Activated T-cell treated with anti-CD3 and anti-CD28 coated beads for 48 hours (primary cell): Measurements from ENCODE around the gene FZD10.

Experiments used
- DNase-seq: peaks from one replicate; pipeline ENCODE4 v3.0.0-alpha.2; 2020; ENCODE audit warnings: low read depth

FZD10 gene

DNA sequence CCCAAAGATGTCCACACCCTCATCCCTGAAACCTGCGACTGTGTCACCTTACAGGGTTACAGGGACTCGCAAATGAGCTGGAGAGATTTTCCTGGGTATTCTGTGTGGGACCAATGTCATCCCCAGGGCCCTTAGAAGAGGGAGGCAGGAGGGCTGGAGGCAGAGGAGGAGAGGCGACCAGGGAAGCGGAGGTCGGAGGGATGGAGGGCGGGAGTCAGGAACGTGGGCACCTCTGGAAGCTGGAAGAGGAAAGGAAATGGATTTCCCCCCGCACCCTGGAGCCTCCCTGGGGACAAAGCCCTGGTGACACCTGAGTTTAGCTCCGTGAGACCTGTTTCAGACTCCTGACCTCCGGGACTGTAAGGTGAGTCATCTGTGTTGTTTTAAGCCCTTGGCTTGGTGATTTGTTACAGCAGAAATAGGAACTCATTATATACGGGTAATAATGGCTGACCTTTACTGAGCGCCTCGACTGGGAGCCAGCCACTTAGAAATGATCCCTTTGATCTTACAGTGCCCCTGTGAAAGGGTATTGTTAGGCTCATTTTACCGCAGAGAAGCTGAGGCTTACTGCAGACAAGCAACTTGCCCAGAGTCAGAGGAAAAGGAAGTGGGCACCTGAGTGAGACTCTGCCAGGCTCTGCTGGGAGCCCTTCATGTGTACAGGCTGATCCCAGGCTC, 29.3 kb upstream of the FZD10 start:
- DNase-seq: no peak

DNA sequence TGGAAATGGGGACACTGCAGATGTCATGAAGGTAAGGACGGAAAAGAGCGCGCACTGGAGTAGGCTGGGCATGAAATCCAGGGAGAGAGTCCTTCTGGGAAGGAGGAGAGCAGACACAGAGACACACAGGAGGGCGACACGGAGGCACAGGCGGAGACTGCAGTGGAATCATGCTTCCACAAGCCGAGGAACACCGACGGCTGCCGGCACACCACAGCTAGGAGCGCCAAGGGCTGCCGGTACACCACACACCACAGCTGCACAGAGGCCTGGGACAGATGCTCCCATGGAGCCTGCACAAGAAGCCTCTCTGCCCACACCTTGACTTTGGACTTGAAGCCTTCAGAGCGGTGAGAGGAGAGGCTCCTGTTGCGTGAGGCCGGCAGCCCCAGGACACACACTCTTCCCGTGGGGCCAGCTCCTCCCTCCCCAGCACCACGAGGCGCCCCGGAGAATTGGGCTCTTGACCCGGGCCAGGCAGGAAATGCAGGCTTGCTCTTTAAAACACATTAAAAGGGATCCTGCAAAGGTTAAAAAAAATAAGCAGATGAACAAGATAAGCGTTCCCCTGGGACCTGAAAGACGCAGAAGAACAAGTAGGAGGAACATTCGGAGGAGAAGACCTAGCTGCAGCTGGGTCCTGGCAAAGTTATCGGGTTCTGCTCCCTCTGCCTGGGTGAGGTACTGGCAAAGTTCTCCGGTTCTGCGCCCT, 28.3 kb upstream of the FZD10 start:
- no peak for DNase-seq

DNA sequence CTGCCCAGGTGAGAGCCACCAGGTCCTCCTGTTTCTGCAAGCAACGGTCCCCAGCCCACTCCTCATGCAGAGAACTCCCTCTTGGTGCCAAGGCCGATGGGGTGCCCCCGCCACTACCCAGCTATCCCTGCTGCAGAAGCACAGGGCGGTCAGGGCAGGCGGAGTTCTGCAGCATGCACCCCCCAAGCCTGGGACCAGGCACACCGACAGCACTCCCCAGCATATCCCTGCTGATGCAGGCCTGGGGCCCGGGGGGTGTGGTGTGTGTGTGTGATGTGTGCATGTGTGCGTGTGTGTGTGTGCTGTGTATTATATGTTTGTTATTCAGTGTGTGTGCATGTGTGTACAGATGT, 27.7 kb upstream of the FZD10 start:
- DNase-seq: no peak

DNA sequence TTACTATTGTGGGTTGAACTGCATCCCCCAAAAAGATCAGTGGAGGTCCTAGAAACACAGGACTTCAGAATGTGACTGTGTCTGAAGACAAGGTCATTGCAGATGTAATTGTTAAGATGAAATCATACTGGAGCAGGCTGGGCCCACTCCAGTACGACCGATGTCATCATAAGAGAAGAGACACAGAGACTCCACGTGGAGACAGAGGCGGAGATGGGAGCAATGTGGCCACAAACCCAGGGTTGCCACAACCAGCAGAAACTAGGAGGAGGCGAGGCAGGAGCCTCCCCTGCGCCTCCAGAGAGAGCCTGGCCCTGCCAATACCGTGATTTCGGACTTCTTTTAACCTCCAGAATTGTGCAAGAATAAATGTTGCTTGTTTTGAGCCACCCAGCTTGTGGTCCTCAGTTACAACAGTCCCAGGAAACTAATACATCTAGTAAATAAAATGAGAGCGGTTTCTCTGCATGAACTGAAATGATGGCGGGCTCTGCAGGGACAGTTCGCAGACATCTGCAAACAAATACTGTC, 25.7 kb upstream of the FZD10 start:
- DNase-seq: no peak

DNA sequence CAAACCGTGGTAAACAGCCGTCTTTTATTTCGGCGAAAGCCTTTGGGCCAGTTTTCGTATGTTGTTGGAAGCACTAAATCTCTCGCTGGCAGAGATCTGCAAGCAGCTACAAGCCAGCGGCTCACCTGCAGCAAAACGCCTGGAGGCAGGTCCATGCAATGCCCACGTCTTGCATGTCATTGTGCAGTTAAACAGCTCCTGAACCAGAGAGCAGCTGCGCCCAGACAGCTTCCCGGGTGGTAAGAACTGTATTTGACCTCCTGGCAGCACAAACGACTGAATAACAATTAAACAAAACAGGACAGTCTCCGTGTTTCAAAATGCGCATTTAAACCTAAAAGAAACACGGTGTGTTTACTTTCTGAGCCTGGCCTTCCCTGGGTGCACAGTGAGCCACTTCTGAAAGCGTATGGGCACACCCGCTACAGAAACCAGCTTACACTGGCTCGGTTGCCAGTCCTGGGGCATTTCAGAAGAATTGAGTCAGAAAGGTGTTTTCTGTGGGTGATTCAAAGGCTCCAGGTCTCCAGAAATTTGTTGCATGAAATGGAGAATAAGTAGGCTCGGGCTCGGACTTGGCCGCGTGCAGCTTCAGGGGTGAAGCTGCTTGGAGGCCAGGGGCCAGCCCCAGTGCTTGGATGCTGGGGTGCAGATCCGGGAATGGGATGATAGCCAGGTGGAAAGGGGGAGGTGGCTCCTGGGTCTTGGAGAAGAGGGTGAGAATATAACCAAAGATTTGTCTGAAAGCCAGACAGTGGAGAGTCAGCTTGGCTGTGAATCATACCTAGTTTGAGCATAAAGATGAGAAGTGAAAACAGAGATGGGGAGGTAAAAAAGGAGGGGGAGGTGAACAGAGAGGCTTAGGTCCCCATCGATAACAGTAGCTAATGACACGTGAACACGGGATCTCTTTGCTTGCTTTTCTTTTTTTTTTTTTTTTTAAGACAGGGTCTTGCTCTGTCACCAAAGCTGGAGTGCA, 24.9 kb upstream of the FZD10 start:
- no peak for DNase-seq

DNA sequence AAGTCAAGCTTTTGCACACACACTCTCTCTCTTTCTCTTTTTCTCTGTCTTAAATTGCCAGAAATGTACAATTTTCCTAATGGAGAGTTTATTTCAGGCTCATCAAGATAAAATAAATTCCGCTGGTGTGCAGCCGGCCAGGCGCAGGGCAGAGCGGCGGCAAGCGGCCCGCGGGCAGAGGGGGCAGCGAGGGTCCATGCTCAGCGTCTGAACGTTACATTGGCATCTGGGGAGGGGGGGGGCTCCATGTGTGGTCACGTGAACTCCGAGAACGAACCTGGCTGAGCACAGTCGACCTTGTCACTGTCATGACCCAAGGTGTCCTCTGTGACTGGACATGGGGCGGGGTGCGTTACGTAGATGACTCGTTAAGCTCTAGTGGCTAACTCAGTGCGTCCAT, 23.8 kb upstream of the FZD10 start:
- DNase-seq: no peak

DNA sequence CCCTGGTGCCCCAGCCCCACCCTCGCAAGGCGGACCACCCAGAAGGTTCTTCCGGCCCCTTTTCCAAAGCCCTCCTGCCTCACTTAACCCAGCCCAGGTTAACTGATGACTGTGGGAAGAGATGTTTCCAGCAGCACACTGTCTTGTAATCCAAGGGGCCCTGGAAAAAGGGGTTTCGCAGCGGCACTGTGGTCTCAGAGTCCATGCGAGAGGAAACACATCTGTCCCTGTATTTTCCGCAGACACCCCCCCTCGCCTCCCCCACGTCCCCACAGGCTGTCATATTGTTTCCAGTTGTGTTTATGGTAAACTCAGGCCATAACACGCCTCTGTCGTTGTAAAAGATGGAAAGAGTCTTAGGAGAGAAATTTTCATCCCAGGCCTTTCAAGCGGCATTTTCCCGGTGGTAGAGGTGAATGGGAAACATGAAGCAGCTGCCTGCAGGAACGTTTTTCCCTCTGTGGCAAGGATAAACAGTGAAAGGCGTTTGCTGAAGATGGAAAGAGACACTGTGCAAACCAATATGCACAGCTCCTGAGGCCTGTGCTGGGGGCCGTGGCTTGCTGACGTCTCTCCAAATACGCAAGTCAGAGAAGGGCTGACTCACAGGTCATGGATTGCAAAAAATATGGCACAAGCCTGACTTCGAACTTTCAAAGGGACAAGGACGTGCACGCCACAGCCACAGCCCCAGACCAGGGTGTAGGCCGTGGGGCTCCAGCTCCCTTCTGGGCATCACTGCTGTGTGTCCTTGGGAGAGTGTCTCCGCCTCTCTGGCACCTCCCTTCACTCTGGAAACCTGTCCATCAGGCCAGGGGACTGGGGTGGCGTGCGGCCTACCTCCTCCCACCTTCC, 22.5 kb upstream of the FZD10 start:
- DNase-seq: no peak

DNA sequence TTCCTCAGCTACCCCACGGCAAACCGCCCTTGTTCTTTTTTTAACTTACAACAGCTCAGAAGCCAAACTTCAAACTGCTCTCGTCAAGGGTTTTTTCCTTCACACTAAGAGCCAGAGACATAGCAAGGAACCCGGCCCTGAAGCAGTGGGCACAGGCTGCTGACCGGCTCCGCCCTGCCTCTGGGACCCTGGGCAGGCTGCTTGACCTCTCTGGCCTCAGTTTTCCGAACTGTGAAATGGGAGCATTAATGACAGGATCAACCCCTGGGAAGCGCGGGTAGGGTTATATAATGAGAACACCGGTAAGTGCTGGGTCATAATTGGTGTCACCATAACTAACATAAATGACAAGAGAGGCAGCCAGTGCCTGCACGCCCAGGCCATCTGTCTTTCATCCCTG, 21.2 kb upstream of the FZD10 start:
- DNase-seq: no peak

DNA sequence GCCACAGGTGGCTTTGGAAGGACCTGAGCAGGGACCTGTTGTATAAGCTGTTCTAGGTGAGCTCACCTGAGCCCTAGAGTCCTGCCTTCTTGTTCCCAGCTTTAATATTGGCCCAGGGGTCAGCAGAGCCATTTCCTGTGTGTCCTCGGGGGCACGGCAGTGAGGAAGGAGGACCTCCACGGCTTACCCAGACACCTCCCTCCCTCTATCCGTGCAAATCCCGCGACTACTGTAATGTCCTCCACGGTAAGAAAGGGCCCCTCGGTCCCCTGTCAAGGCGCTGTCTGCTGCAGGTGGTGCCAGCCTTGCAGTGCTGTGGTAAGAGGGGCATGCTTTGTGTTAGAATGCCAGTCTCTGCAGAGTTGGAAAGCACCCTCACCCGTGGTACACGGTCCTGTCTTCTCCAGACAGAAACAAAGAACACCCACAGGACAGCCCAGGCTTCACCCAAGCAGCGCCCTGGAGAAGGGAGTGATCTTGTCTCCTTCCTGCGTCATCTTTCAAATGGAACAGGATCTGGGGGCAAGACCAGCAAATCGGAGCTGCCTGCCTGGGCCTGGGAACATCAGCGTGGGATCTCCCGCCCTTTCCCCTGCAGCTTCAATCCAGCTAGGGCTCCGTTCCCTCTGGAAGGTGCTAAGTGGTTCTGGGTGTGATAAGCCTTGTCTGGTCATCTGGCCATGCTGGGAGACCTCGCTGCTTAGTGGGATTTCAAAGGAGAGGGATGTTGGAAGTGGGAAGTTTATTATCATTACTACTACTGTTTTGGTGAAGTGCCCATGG, 20.2 kb upstream of the FZD10 start:
- DNase-seq: no peak

DNA sequence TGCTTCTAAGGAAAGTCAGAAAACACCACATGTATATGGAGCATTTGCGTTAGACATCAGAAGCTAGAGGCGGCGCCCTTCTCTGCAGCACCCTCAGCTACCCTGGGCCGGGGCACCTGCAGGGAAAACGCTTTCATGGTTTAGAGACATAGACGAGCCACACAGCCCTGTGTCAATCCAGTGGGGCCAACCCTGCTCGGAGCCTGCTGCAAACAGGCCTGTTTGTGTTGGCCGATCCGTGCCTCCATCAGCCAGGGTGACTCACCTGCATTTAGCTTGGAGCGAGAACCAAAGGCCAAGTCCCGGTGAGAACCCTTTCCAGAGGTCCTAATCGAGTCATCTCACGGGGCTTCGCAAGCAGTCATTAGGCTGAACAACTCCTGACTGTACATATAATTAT, 19.5 kb upstream of the FZD10 start:
- no peak for DNase-seq

DNA sequence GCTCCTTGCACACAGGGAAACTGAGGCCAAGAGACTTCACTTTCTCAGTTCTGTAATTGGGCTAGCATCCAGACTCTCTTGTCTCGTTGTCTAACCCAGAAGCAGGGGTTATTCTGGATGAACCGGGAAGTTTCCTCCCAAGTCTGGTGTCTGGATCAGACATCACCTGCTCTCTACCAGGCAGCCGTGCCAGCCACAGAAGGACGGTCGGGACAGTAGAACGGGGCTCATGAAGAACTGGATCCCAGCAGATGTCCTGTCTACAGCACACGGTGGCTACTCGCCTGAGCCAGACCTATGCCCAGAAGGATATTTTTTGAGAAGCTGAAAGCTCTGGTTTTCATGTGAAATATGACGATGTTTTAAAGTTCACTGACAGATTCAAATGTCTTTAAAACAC, 19.1 kb upstream of the FZD10 start:
- no peak for DNase-seq

DNA sequence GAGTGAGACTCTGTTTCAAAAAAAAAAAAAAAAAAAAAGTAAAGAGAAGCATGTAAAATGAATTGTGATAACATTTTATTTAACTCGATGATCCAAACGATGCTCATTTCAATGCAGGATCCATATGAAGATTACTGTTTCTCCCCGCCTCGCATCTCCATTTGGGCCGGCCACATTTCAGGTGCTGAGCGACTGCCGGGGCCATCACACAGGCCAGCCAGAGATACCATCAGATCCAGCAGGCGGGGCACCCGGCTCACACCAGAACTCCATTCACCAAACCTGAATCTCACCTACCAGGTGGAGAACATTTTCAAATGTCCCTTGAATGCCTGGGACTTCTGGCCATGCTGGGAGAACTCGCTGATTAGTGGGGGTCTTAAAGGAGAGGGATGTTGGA, 18.0 kb upstream of the FZD10 start:
- DNase-seq: no peak

DNA sequence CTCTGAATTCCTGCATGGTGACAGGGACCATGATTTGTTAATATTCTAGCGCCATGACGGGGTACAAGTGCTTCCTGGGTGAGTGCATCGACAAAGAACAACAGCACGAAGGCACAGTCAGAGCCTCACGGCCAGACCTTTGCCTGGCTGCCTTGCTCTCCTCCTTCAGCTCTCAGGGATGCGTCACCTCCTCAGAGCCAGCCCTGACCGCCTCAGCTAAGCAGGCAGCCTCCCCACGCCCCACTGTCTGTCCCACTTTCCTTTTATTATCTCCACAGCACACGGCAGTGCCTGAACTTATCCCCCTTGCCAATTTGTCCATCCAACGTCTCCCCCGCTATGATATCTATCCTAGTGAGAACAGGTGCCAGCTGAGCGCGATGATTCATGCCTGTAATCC, 16.5 kb upstream of the FZD10 start:
- DNase-seq: no peak

DNA sequence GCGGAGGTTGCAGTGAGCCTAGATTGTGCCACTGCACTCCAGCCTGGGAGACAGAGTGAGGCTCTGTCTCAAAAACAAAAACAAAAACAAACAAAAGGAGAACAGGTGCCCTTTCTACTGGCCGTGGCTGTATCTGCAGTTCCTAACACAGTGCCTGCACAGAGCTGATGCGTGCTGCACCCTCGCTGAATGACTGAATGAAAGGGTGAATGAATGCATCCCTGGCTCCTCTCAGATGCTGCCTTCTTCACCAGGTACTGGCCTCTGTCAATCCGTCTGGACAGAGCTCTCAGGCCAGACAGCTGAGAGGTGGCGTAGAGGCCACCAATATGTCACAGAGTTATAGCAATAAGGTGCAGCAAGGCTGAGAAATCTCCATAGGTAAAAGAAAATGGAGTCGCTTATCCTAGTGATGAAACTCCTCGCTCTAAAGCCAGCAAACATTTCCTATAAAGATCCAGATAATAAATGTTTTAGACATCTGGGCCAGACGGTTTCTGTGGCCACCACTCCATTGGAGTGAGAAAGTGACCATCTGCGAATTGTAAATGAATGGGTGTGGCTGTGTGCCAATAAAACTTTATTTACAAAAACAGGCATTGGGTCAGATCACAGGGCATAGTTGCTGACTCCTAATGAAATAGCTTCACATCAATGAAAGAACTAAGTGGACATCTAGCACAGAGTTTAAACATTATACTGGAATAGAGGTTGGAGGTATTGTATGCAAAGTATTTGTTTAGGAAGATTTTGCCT, 15.9 kb upstream of the FZD10 start:
- DNase-seq: no peak

DNA sequence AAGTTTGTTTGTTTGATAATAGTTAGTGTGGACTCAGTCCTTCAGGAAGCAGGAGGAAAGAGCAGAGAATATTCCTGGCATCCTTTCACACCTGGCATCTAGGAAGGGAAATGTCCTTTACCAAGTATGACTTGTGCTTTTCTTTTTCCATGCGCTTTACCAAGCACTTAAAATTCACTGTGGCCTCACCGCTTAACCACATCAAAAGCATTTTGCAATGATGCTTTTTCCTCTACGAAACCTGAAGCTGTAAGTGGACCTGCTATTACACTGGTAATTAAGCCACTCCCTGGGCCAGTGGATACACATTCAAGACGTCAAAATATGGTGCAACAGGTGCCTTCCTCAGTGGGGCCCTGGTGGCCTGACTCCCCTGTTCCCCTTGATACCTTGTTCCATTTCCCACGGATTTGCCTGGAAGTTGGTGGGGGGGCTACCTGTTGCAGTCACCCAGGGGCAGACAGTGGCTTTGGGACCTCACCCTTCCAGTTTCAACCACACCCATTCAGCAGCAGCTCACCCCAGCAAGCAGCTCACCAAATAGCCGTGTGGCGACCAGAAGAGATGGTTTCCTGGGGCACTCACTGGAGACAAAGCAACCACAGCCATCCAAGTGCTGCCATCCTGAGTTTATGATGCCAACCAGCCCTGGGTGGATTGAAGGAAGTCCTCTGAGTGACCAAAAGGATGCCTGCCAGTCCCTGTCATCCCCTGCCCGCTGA, 14.2 kb upstream of the FZD10 start:
- no peak for DNase-seq

DNA sequence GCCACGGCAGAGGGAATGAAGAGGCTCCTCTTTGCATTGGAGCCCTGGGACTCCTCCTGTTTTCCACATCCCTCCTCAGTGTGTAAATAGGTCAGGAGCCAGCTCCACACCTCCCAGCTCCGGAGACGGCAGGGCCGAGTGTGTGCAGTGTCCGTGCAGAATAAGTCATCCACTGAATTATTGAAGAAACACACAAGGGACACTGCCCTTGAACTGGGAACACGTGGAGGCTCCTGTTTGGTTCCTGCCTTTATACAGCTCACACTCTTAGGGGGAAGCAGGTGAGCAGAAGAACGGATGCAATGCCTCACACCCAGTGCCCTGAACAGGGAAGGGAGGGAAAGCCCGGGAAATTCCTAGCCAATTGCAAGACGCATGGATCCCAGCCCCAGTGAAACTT, 10.4 kb upstream of the FZD10 start:
- no peak for DNase-seq

DNA sequence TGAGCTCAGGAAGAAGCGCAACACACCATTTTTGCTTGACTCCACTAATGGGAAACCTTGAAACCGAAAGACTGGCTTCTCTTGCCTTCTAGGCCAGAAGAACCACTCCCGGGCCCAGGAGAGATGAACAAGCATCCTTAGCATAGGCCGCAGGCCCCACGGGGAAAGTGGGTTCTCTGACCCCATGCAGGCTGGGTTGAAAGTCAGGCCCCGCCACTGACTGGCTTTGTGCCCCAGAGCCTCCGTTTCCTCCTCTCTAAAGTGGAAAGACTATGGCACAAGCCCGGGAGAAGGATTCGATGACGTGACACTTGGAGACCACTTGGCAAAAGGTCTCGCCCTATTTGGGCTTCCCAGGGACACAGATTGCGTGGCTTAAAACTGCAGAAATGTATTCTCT, 9.9 kb upstream of the FZD10 start:
- no peak for DNase-seq

DNA sequence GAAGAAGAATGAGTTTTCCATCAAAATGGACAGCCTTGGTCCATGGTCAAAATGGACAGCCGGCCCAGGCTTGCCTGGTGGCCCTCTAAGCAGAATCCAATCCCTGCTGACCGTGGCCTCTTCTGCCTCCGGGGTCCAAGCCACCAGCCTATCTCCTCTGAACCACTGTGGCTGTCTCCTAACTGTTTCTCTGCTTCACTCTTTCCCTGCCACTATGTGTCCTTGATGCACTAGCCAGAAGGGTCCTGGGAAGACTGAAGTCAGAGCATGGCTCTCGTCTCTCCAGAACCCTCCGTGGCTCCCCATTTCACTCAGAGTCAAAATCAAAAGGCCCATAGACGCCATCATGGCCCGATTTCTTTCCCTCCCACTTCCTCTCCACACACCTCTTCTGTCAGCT, 8.5 kb upstream of the FZD10 start:
- no peak for DNase-seq

DNA sequence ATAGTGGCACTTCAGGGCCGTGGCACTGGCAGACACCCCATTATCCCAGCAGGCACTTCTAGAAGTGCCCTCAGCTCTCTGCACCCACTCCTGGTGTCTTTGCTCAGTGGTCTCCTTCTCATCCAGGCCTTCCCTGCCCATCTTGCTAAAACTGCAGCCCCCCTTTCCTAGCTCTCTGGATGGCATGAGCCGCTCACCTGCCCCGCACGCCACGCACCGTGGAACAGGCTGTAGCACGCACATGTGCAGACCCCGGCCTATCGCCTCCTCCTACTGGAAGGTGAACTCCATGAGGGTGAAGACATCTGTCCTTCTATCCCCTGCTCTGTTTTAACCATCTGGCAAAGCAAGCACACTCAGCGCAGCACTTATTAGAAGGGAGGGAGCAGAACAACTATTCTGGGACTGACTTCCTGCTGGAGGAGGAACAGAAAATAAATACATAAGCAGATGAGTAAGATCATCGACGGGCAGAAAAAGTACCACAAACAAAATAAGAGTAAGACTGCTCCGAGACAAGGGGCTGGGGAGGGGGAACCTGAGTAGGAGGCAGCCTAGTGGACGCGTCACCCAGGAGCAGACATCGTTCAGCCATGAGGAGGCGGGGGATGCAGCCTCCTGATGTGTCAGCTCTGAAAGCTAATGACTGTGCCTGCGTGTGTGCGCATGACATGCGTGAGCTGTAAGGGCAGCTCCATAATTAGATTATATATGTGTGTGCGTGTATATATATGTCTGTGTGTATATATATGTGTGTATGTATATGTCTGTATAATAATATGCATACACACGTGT, 7.8 kb upstream of the FZD10 start:
- DNase-seq: no peak
